Measurements from ENCODE around the gene ZNF783. TPM values are rescaled to one million over a fixed set of nuclear protein-coding genes. Genes with fewer than 3 reads are reported as not detected.

The ZNF783 gene
- total RNA-seq, 1 experiment from 2014 or later: 9.9 TPM

- no peak for ATAC-seq
- no peak for DNase-seq (ENCODE audit: low spot score)
- Mint-ChIP-seq H3K27ac (peak overlapping the region; percentile 41; the same call in 1 of the 2 replicates), H3K27me3 (ENCODE audit: low read depth) (peaks cover 4% of the 10 kb centered on the region; the same call in 1 of the 2 replicates), H3K4me3 (no peak overlapping the region), H3K4me1 (peaks cover under 1% of the 10 kb centered on the region), H3K36me3 (peaks cover 10% of the 10 kb centered on the region), H3K9me3 (no peaks in the 10 kb centered on the region)
- POLR2A ChIA-PET: no interaction called here
- CTCF ChIA-PET: interaction anchor here (0.7 to 1.7 kb wide), 5 partner anchors 27 to 115 kb away, joined by 3 to 12 read pairs (median 3); partner anchors contain the start of gene ZNF783
- TF ChIP-seq ETV6 (CRISPR knock-in tag; IDR thresholded peaks at IDR 0.05) (no peak), E2F4 (CRISPR knock-in tag; IDR thresholded peaks at IDR 0.05; ENCODE audit: borderline replicate concordance, low read depth) (no peak), ZNF219 (CRISPR knock-in tag; IDR thresholded peaks at IDR 0.05; ENCODE audit: borderline replicate concordance) (no peak), TEAD1 (CRISPR knock-in tag; IDR thresholded peaks at IDR 0.05) (no peak), ESRRA (CRISPR knock-in tag; IDR thresholded peaks at IDR 0.05; ENCODE audit: borderline replicate concordance) (no peak), ARID4B (CRISPR knock-in tag; IDR thresholded peaks at IDR 0.05; ENCODE audit: borderline replicate concordance) (no peak), TP53 (CRISPR knock-in tag; IDR thresholded peaks at IDR 0.05) (no peak)
Observed at GRCh38 chr7:149291036-149291780, 29.2 kb downstream of the ZNF783 start.

GRCh38 chr7:149291781-149292461 is 29.9 kb downstream of the ZNF783 start:
- Mint-ChIP-seq H3K9me3 (no peaks in the 10 kb centered on the region), H3K36me3 (peaks cover 10% of the 10 kb centered on the region), H3K27me3 (ENCODE audit: low read depth) (no peaks in the 10 kb centered on the region), H3K4me1 (no peaks in the 10 kb centered on the region), H3K27ac (no peak overlapping the region), H3K4me3 (no peak overlapping the region)
- TF ChIP-seq AR (CRISPR knock-in tag; IDR thresholded peaks at IDR 0.05) (no peak), CDX4 (CRISPR knock-in tag; IDR thresholded peaks at IDR 0.05; ENCODE audit: borderline replicate concordance) (no peak)
- ChIA-PET POLR2A (no interaction called here), CTCF (interaction anchor here (0.7 to 1.7 kb wide), 7 partner anchors 7 to 131 kb away, joined by 3 to 12 read pairs (median 3); no protein-coding TSS in a partner anchor)
- DNase-seq (ENCODE audit: low spot score) (no peak), ATAC-seq (no peak)

GRCh38 chr7:149292462-149292823 is 30.4 kb downstream of the ZNF783 start:
- H3K27me3 Mint-ChIP-seq (ENCODE audit: low read depth): no peaks in the 10 kb centered on the region
- no peaks in the 10 kb centered on the region for H3K4me1 Mint-ChIP-seq
- CTCF ChIA-PET: interaction anchor here (0.6 to 1.3 kb wide), 5 partner anchors 8 to 145 kb away, joined by 3 to 4 read pairs (median 3); partner anchors contain the start of gene ZNF398
- TF ChIP-seq ELF4 (CRISPR knock-in tag; IDR thresholded peaks at IDR 0.05; ENCODE audit: low read depth) (no peak), IRF1 (CRISPR knock-in tag; IDR thresholded peaks at IDR 0.05) (no peak)
- ATAC-seq: peak; percentile 42
- no peak overlapping the region; the same call in 1 of the 2 replicates for H3K27ac Mint-ChIP-seq
- H3K9me3 Mint-ChIP-seq: no peaks in the 10 kb centered on the region
- DNase-seq (ENCODE audit: low spot score): peak; percentile 38
- POLR2A ChIA-PET: no interaction called here
- no peak overlapping the region for H3K4me3 Mint-ChIP-seq
- H3K36me3 Mint-ChIP-seq: peaks cover 10% of the 10 kb centered on the region
